Adrenal gland (tissue), 5 donors: ENCODE data around the gene TKT.

Experiments used
- CTCF ChIP-seq, 6 experiments: fragments of 450-650 bp in 4 of 6; fragments of 200-600 bp in 2 of 6; sonication (generic) in 1 of 6; IDR thresholded peaks; 1 replicate in 5 of 6; 2 replicates in 1 of 6; pipeline versions ENCODE4 v1.5.1 to v1.8.0; 2016 to 2021; ENCODE audit warnings: antibody characterized with exemption in 6 of 6, mild to moderate bottlenecking in 2 of 6, moderate library complexity in 1 of 6
- POLR2A ChIP-seq, 2 donors: fragments of 450-650 bp; IDR thresholded peaks; one replicate each; pipeline ENCODE4 v1.6.1; 2017; ENCODE audit warnings: antibody characterized with exemption in 2 of 2, mild to moderate bottlenecking in 2 of 2, moderate library complexity in 1 of 2
- donor health status: DM: no; HTN: no; CAD: no.

DNA sequence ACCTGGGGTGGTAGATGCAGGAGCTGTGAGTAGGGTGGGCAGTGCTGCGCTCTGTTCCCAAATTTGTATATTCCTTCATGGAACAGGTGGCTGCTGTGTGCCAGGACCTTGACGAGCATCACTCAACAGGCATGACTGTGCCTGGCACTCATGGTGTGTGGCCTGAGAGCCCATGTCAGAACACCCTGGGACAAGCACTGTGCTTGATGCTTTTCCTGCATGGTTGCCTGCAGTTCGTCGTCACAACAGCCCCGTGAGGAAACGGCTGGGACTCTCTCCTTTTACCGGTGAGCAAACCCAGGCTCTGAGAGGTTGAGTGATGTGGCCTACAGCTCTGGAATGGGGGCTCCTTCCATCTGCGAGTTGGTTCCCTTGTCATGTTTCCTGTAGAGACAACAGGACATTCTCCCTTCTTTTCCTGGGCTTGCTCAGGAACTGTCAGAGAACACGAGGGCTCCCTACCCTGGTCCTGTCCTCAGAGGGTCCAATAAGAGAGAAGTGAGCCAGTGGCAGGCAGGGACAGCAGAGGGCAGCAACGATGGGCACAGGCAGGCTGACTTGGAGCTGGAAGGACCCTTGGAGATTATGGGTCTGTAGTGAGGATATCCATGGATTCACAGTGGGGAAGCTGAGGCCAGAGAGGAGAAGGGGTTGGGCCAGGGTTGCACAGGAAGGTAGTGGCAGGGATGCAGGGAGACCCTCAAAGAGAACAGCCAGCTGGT, 57.4 kb downstream of the TKT start:
- TF ChIP-seq CTCF (IDR thresholded peaks at IDR 0.05), result no peak
- TF ChIP-seq POLR2A (IDR thresholded peaks at IDR 0.05), result no peak
